ENCODE measurements around the gene CNPY4. TPM values are rescaled to one million over a fixed set of nuclear protein-coding genes. Genes with fewer than 3 reads are reported as not detected.
A peak's percentile ranks its signal among the peaks of the same experiment; 100 is the strongest.
"Not testable (repeated sequence)": the region's sequence is repeated elsewhere in the genome, so short reads cannot be mapped to it uniquely, and the experiment has no call there.

Gene CNPY4
- total RNA-seq, 1 donor = 25.0 TPM

DNA sequence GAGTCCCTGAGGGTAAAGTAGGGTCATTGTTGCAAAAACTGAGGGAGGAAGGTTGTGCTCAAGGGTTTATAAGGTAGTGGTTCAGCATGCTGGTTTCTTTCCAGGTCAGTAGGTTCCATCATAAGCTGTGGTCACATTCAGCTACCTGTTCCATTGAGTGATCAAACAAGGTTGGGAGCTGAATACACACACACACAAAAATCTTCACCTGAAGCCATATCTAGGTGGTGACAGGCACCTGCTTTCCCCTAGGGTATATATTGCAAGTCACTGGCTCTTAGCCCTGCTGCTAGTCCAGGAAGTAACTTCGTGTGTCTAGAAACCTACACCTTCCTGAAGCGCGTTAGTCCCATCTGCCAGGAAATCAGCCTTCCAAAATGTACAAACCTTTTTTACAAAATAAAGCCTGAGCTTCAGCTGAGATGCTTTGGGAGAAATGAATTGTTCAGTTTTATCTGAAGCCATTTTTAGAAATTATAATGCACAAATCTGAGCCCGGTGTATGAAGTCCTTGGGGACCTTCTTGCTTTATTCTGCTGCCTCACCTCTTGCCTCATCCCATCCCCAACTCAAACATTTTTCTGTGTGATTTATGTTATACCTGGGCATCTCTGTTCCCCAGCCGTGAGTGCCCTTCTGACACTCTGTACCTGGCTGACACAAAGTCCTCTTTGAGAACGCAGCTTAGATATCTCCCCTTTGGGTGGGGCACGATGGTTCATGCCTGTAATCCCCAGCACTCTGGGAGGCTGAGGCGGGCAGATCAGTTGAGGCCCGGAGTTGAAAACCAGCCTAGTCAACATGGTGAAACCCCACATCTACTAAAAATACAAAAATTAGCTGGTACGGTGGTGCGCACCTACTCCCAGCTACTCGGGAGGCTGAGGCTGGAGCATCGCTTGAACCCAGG lies 18.7 kb downstream of the CNPY4 start:
- TF ChIP-seq, protein P1, sequence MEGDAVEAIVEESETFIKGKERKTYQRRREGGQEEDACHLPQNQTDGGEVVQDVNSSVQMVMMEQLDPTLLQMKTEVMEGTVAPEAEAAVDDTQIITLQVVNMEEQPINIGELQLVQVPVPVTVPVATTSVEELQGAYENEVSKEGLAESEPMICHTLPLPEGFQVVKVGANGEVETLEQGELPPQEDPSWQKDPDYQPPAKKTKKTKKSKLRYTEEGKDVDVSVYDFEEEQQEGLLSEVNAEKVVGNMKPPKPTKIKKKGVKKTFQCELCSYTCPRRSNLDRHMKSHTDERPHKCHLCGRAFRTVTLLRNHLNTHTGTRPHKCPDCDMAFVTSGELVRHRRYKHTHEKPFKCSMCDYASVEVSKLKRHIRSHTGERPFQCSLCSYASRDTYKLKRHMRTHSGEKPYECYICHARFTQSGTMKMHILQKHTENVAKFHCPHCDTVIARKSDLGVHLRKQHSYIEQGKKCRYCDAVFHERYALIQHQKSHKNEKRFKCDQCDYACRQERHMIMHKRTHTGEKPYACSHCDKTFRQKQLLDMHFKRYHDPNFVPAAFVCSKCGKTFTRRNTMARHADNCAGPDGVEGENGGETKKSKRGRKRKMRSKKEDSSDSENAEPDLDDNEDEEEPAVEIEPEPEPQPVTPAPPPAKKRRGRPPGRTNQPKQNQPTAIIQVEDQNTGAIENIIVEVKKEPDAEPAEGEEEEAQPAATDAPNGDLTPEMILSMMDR (IDR thresholded peaks at IDR 0.05; ENCODE audit: extremely low read depth, low read depth, low read length) = no peak

DNA sequence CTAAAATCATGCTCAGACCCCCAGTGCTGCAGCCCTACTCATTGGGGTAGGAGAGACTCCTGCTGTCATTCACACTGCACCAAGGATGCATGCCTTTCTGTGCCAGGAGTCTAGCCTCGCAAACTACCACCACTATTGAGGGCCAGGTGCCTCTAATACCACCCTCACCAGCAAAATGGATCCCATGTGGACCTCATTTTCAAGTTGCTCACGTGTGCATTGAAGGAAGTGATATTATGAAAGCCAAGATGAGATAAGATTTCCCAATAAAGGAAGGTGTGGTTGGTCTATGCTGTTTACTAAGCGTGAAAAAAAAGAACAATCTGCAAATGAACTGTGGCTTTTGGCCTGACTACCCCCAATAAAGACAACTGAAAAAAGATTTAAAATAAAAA lies 22.1 kb downstream of the CNPY4 start:
- Histone ChIP-seq H3K4me1 (ENCODE audit: insufficient read depth, low read length) (no peaks in the 10 kb centered on the region), H3K79me2 (ENCODE audit: insufficient read depth, low read length) (no peaks in the 10 kb centered on the region), H3K4me2 (ENCODE audit: insufficient read depth, low read length) (no peak overlapping the region), H3K27ac (ENCODE audit: low read depth, low read length) (no peak overlapping the region), H3K36me3 (ENCODE audit: insufficient read depth, low read length) (no peaks in the 10 kb centered on the region), H3K4me3 (ENCODE audit: insufficient read depth, low read length) (no peak overlapping the region), H3K9me3 (ENCODE audit: low read depth, low read length) (no peaks in the 10 kb centered on the region), H2AFZ (ENCODE audit: low read length) (no peak overlapping the region), H3K27me3 (ENCODE audit: insufficient read depth, low read length) (no peaks in the 10 kb centered on the region), H4K20me1 (ENCODE audit: insufficient read depth, low read length) (no peaks in the 10 kb centered on the region)
- TF ChIP-seq, protein P1 (IDR thresholded peaks at IDR 0.05; ENCODE audit: extremely low read depth, low read depth, low read length) = no peak
- DNase-seq (ENCODE audit: insufficient read length, low spot score, missing footprints) = no peak

More for the DNA sequence above, 18.7 kb downstream of the CNPY4 start:
- Histone ChIP-seq H3K27me3 (ENCODE audit: insufficient read depth, low read length) (no peaks in the 10 kb centered on the region), H3K9me3 (ENCODE audit: low read depth, low read length) (no peaks in the 10 kb centered on the region), H2AFZ (ENCODE audit: low read length) (no peak overlapping the region), H3K27ac (ENCODE audit: low read depth, low read length) (no peak overlapping the region), H3K36me3 (ENCODE audit: insufficient read depth, low read length) (no peaks in the 10 kb centered on the region), H3K4me3 (ENCODE audit: insufficient read depth, low read length) (no peak overlapping the region), H4K20me1 (ENCODE audit: insufficient read depth, low read length) (no peaks in the 10 kb centered on the region), H3K79me2 (ENCODE audit: insufficient read depth, low read length) (no peaks in the 10 kb centered on the region), H3K4me1 (ENCODE audit: insufficient read depth, low read length) (no peaks in the 10 kb centered on the region), H3K4me2 (ENCODE audit: insufficient read depth, low read length) (no peak overlapping the region)
- peak; percentile 69 for DNase-seq (ENCODE audit: insufficient read length, low spot score, missing footprints)

DNA sequence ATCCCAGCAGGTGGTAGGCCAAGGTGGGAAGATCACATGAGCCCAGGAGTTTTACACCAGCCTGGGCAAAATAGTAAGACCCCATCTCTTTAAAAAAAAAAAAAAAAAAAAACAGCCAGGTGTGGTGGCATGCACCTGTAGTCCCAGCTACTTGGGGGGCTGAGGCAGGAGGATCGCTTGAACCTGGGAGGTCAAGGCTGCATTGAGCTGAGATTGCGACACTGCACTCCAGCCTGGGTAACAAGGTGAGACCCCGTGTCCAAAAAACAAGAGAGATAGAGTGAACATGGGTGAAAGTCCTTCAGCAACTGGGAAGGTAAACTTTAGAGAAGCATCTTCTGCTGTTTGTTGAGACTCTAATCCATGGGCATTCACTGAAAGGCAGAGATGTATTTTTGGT lies 23.0 kb downstream of the CNPY4 start:
- Histone ChIP-seq H3K4me3 (ENCODE audit: insufficient read depth, low read length) (no peak overlapping the region), H3K4me2 (ENCODE audit: insufficient read depth, low read length) (no peak overlapping the region), H4K20me1 (ENCODE audit: insufficient read depth, low read length) (no peaks in the 10 kb centered on the region), H3K4me1 (ENCODE audit: insufficient read depth, low read length) (no peaks in the 10 kb centered on the region), H3K27ac (ENCODE audit: low read depth, low read length) (no peak overlapping the region), H3K27me3 (ENCODE audit: insufficient read depth, low read length) (no peaks in the 10 kb centered on the region), H3K36me3 (ENCODE audit: insufficient read depth, low read length) (no peaks in the 10 kb centered on the region), H2AFZ (ENCODE audit: low read length) (no peak overlapping the region), H3K79me2 (ENCODE audit: insufficient read depth, low read length) (no peaks in the 10 kb centered on the region), H3K9me3 (ENCODE audit: low read depth, low read length) (no peaks in the 10 kb centered on the region)
- TF ChIP-seq, protein P1 (IDR thresholded peaks at IDR 0.05; ENCODE audit: extremely low read depth, low read depth, low read length) = no peak
- DNase-seq (ENCODE audit: insufficient read length, low spot score, missing footprints) = no peak

DNA sequence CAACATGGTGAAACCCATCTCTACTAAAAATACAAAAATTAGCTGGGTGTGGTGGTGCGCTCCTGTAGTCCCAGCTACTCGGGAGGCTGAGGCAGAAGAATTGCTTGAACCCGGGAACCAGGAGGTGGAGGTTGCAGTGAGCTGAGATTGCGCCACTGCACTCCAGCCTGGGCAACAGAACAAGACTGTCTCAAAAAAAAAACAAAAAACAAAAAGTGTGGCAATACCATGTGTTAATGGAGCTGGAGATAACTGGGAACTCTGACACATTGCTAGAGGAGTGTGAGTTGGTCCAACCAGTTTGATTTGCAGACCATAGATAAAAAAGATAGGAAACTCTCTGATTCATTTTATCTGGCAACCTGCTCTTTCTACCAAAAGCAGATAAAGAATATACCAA lies 26.9 kb downstream of the CNPY4 start:
- peaks cover 25% of the 10 kb centered on the region for H3K79me2 ChIP-seq (ENCODE audit: insufficient read depth, low read length)
- H3K9me3 ChIP-seq (ENCODE audit: low read depth, low read length); H2AFZ ChIP-seq (ENCODE audit: low read length); H3K36me3 ChIP-seq (ENCODE audit: insufficient read depth, low read length); H3K4me1 ChIP-seq (ENCODE audit: insufficient read depth, low read length); H3K4me2 ChIP-seq (ENCODE audit: insufficient read depth, low read length); H3K4me3 ChIP-seq (ENCODE audit: insufficient read depth, low read length); H3K27ac ChIP-seq (ENCODE audit: low read depth, low read length); H4K20me1 ChIP-seq (ENCODE audit: insufficient read depth, low read length); H3K27me3 ChIP-seq (ENCODE audit: insufficient read depth, low read length): not testable (repeated sequence)
- DNase-seq (ENCODE audit: insufficient read length, low spot score, missing footprints) = peak; percentile 65

Measured in osteoblast (primary cell).